Choroid plexus epithelial cell (primary cell): ENCODE results near the gene ARFGAP1.
A peak's percentile ranks its signal among the peaks of the same experiment; 100 is the strongest.

Experiments
- DNase-seq: peaks from one replicate; pipeline ENCODE4 v3.0.0-alpha.2; 2010; ENCODE audit warnings: low read depth
- H3K4me3 ChIP-seq: 2 replicates; pipeline ENCODE4 v1.5.1; 2011; ENCODE audit warnings: low read depth, mild to moderate bottlenecking, control low read depth, low read length, moderate library complexity
- CTCF ChIP-seq: conservative IDR thresholded peaks from 2 replicates; pipeline ENCODE4 v1.5.1; 2011; ENCODE audit warnings: low read depth, mild to moderate bottlenecking, control low read depth, inconsistent platforms, low read length, moderate library complexity

Gene ARFGAP1

DNA sequence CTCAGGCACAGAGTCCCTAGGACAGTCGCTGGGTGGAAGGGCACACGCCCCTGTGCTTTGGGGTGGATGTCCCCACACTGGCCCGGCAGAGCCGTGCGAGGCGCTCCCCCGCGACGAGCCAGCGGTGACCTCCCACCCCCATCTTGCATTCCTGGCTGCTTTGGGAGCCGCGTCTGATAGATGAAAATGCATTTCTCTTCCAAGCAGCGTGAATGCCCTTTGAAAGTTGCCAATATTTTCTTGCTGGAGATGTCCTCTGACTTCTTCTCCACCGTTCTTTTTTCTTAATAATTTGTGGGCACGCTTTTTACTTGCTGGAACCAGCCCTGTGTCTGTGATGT, 50.3 kb downstream of the ARFGAP1 start:
- H3K4me3 ChIP-seq, result no peak overlapping the region
- no peak for TF ChIP-seq CTCF
- no peak for DNase-seq

DNA sequence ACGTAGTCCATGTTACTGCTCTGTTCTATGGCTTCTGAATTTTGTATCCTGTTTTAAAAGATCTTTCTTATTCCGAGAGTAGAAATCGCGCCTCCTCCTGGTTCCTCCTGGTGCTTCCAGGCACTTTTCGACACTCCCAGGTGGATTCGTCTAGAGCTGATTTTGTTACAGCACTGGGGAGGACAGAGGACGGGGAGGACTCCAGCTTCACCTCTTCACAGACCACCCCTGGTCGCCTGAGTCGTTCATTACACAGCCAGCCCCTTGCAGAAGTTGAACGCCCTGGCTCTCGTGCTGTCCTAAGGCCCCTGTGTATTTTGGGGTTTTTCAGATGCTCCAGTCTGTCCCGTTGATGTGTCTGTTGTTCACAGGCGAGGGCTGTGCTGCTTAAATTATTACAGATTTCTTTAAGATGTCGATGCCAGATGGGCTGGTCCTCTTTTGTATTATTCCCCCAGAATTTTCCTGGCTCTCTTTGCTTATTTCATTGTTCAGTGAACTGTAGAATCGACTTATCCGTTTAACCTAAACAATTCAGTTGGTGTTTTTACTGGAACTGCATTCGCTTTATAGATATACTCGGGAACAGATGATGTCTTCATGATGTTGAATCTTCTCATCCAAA, 50.9 kb downstream of the ARFGAP1 start:
- TF ChIP-seq CTCF, result peak; percentile 7

DNA sequence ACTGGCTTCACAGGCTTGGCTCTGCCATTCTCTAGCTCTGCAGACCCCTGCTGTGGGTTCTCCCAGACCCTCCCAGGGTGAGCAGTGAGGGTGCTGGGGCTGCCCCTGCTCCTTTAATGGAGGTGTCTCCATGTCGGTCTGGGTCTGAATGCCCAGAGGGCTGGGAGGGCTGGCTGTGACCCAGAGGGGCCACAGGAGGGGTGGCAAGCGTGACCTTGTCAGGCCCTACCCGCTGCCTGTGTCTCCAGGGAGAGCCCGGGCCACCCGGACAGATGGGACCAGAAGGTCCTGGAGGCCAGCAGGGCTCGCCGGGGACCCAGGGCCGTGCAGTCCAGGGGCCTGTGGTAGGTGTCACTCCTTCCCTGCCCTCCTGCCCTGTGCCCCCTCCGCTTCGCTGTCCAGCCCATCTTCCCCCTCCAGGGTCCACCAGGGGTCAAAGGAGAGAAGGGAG, 52.4 kb downstream of the ARFGAP1 start:
- no peak for DNase-seq
- no peak overlapping the region for H3K4me3 ChIP-seq
- TF ChIP-seq CTCF, result no peak

More for the DNA sequence above, 50.9 kb downstream of the ARFGAP1 start:
- no peak overlapping the region for H3K4me3 ChIP-seq
- DNase-seq, result no peak

DNA sequence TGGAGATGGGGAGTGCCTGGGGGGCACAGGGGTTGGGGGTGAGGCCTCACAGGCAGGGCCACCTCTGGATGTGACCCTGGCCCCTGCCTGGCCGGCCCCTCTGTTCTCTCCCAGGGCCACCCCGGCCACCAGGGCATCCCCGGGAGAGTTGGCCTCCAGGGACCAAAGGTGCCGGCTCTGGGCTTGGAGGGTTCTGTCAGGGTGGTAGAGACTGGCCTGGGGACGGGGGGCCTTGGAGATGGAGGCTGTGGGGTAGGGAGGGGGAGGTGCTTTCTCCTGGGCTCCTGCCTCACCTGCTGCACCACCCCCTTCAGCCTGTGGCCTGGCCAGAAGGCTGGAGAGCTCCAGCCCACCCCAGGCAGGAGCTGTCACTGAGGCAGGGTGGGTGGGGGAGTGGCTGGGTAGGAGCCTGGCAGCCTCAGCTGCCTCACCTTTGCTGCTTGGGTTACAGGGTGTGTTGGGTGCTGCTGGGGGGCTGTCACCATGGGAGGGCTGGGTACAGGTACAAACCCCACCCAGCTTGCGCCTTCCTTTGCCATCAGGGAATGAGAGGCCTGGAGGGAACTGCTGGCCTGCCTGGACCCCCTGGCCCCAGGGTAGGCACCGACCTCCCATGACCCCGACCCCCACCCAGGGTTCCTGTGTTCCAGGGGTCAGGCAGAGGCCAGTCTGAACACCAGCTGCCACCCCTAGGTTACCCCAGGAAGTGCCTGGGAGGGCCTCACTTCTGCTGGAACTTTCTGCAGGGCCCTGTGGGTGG, 53.1 kb downstream of the ARFGAP1 start:
- no peak for TF ChIP-seq CTCF
- no peak for DNase-seq
- no peak overlapping the region for H3K4me3 ChIP-seq

- TF ChIP-seq CTCF, result no peak
- no peak overlapping the region for H3K4me3 ChIP-seq
- DNase-seq, result no peak
These were observed 54.0 kb downstream of the ARFGAP1 start for GRCh38 chr20:63326314-63327230.

DNA sequence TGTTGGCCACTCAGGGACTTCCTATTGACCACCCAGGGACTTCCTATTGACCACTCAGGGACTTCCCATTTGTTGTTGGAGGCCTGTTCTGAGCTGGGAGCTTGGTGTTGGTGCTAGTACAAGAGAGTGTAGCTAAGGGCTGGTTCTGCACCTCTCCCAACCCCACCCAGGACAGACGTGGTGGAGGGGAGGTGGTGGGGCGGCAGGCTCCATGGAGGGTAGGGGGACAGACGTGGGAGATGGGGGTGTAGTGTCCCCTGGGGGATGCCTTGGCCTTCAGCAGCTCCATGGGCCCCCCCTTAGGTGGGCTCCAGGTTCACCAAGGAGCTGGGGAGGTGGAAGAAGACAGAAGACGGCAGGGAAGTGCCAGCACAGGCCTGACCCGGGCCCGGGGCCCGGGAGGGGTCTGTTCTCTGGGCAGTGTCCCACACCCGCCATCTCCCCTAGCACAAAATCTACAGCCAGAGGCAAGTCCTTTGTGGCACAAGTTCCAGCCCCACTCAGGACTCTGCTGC, 54.7 kb downstream of the ARFGAP1 start:
- no peak for TF ChIP-seq CTCF
- DNase-seq, result no peak
- H3K4me3 ChIP-seq, result no peak overlapping the region
